Measurements from ENCODE around the gene HAUS1.

- no peak for TF ChIP-seq POLR2A (IDR thresholded peaks at IDR 0.05)
- TF ChIP-seq CTCF (IDR thresholded peaks at IDR 0.05) = no peak
Observed at GRCh38 chr18:46068763-46069162, 35.4 kb upstream of the HAUS1 start.
